GM23338 (cell line): ENCODE results near the gene FGF23. TPM values are rescaled to one million over a fixed set of nuclear protein-coding genes. Genes with fewer than 3 reads are reported as not detected.

Experiments
- ATAC-seq: fragments of 200-7000 bp; cut with Tn5 transposase; 3 replicates; pipeline ENCODE4 v1.9.1; 2020
- DNase-seq: peaks from one replicate; pipeline ENCODE4 v3.0.0-alpha.2; 2015; ENCODE audit warnings: low spot score
- H2AFZ ChIP-seq: fragments of 200-600 bp; sonication (generic); 2 replicates; pipeline ENCODE4 v1.8.0; 2016; ENCODE audit warnings: antibody characterized with exemption, mild to moderate bottlenecking, moderate library complexity
- H3F3A ChIP-seq: fragments of 200-600 bp; sonication (generic); replicated peaks from 2 replicates; pipeline ENCODE4 v1.8.0; 2017; ENCODE audit warnings: antibody characterized with exemption, mixed run types, low read depth
- H3K27ac ChIP-seq: fragments of 200-600 bp; sonication (generic); 2 replicates; pipeline ENCODE4 v1.6.1; 2016; ENCODE audit warnings: low read depth
- H3K27me3 ChIP-seq: fragments of 200-600 bp; sonication (generic); 2 replicates; pipeline ENCODE4 v1.8.0; 2016; ENCODE audit warnings: mild to moderate bottlenecking, mixed run types, moderate library complexity; ENCODE audit not compliant: insufficient read depth
- H3K36me3 ChIP-seq: fragments of 200-600 bp; sonication (generic); 2 replicates; pipeline ENCODE4 v1.8.0; 2016; ENCODE audit warnings: mild to moderate bottlenecking; ENCODE audit not compliant: insufficient read depth
- H3K4me1 ChIP-seq: fragments of 200-600 bp; sonication (generic); 2 replicates; pipeline ENCODE4 v1.8.0; 2016; ENCODE audit warnings: mild to moderate bottlenecking, moderate library complexity; ENCODE audit not compliant: insufficient read depth
- H3K4me2 ChIP-seq: fragments of 200-600 bp; sonication (generic); 2 replicates; pipeline ENCODE4 v1.7.1; 2017; ENCODE audit warnings: mixed run types
- H3K4me3 ChIP-seq: fragments of 200-600 bp; sonication (generic); 2 replicates; pipeline ENCODE4 v1.6.1; 2016; ENCODE audit warnings: mixed run types
- H3K79me2 ChIP-seq: fragments of 200-600 bp; sonication (generic); replicated peaks from 2 replicates; pipeline ENCODE4 v1.8.0; 2017; ENCODE audit warnings: mild to moderate bottlenecking; ENCODE audit not compliant: insufficient read depth
- H3K9me2 ChIP-seq: fragments of 200-600 bp; sonication (generic); 2 replicates; pipeline ENCODE4 v1.8.0; 2017; ENCODE audit not compliant: insufficient read depth
- H4K20me1 ChIP-seq: fragments of 200-600 bp; sonication (generic); replicated peaks from 2 replicates; pipeline ENCODE4 v1.8.0; 2017; ENCODE audit warnings: mild to moderate bottlenecking; ENCODE audit not compliant: insufficient read depth
- H3K27ac Mint-ChIP-seq: 2 replicates; pipeline ENCODE4 v1.8.0; 2020; ENCODE audit warnings: inconsistent platforms, mild to moderate bottlenecking, moderate library complexity, mixed read lengths
- H3K27me3 Mint-ChIP-seq: 3 replicates; pipeline ENCODE4 v1.8.0; 2022; ENCODE audit warnings: low read depth, mild to moderate bottlenecking, moderate library complexity, mixed read lengths, inconsistent platforms; ENCODE audit not compliant: insufficient read depth, poor library complexity
- H3K36me3 Mint-ChIP-seq: 3 replicates; pipeline ENCODE4 v1.8.0; 2021; ENCODE audit warnings: low read depth, mild to moderate bottlenecking, inconsistent platforms, moderate library complexity, mixed read lengths
- H3K4me1 Mint-ChIP-seq: 3 replicates; pipeline ENCODE4 v1.8.0; 2020; ENCODE audit warnings: mild to moderate bottlenecking, inconsistent platforms, mixed read lengths
- H3K4me3 Mint-ChIP-seq: 3 replicates; pipeline ENCODE4 v1.8.0; 2021; ENCODE audit warnings: moderate library complexity, mild to moderate bottlenecking, inconsistent platforms, mixed read lengths
- H3K9me3 Mint-ChIP-seq: 3 replicates; pipeline ENCODE4 v1.8.0; 2020; ENCODE audit warnings: moderate library complexity, mild to moderate bottlenecking, inconsistent platforms, mixed read lengths
- CREB1 ChIP-seq: fragments of 250-450 bp; sonication (Bioruptor Pico); IDR thresholded peaks from 2 replicates; pipeline ENCODE4 v1.5.0; 2020; ENCODE audit warnings: low read depth, mild to moderate bottlenecking, moderate library complexity
- CTCF ChIP-seq, 2 experiments: fragments of 200-600 bp in 1 of 2; sonication (generic) in 1 of 2; conservative IDR thresholded peaks; 2 replicates each; pipeline versions ENCODE4 v1.5.1 to v1.6.1; 2016 to 2017; ENCODE audit warnings: antibody characterized with exemption in 2 of 2, low read depth in 2 of 2, mild to moderate bottlenecking in 2 of 2, moderate library complexity in 1 of 2
- EZH2 ChIP-seq: fragments of 200-600 bp; sonication (generic); IDR thresholded peaks from one replicate; pipeline ENCODE4 v1.8.0; 2017; ENCODE audit warnings: antibody characterized with exemption, mild to moderate bottlenecking, low read depth; ENCODE audit not compliant: unreplicated experiment
- EZH2phosphoT487 ChIP-seq: fragments of 200-600 bp; sonication (generic); IDR thresholded peaks from one replicate; pipeline ENCODE4 v1.8.1; 2018; ENCODE audit warnings: antibody characterized with exemption; ENCODE audit not compliant: unreplicated experiment
- JUNB ChIP-seq: IDR thresholded peaks from one replicate; pipeline ENCODE4 v1.6.1; 2016; ENCODE audit warnings: antibody characterized with exemption; ENCODE audit not compliant: unreplicated experiment
- NANOG ChIP-seq: IDR thresholded peaks from 2 replicates; pipeline ENCODE4 v1.6.1; 2016; ENCODE audit warnings: antibody characterized with exemption, borderline replicate concordance
- POLR2AphosphoS5 ChIP-seq: IDR thresholded peaks from 2 replicates; pipeline ENCODE4 v1.6.1; 2016; ENCODE audit warnings: antibody characterized with exemption, low read depth
- STAT1 ChIP-seq: IDR thresholded peaks from one replicate; pipeline ENCODE4 v1.6.1; 2016; ENCODE audit warnings: antibody characterized with exemption; ENCODE audit not compliant: unreplicated experiment
- ZNF114 ChIP-seq: fragments of 250-450 bp; sonication (Bioruptor Pico); IDR thresholded peaks from 2 replicates; pipeline ENCODE4 v1.5.0; 2020; ENCODE audit warnings: mild to moderate bottlenecking, moderate library complexity
- polyA plus RNA-seq: library from polyadenylated mRNA; unstranded; fragments of >200 nt; fragmentation: Nextera tagmentation; extraction: Ambion mirVana; gene quantifications from 2 replicates; pipeline ENCODE4 v1.2.1, GENCODE V29; 2016
- total RNA-seq: library from RNA; depleted of rRNA; stranded (reverse); fragments of >200 nt; shearing (Covaris generic); gene quantifications from 2 replicates; pipeline ENCODE4 v1.2.3, GENCODE V29; 2014
- TF ChIP-seq, protein P1 (sequence below): IDR thresholded peaks from 2 replicates; pipeline ENCODE4 v1.6.1; 2016; ENCODE audit warnings: antibody characterized with exemption
- TF ChIP-seq, protein P2 (sequence below): IDR thresholded peaks from one replicate; pipeline ENCODE4 v1.6.1; 2018; ENCODE audit warnings: antibody characterized with exemption; ENCODE audit not compliant: unreplicated experiment

FGF23 gene
- total and polyA plus RNA-seq, 2 experiments from 2014 or later: 0.44 to 0.56 TPM

- H3K27me3 ChIP-seq: no peaks in the 10 kb centered on the region
- H3K4me1 ChIP-seq: no peaks in the 10 kb centered on the region
- no peaks in the 10 kb centered on the region for H3K9me2 ChIP-seq
- Mint-ChIP-seq H3K27ac (no peak overlapping the region), H3K4me1 (0 out of 3 replicates have a peak, but pooled peaks cover 2% of the 10 kb centered on the region), H3K9me3 (no peaks in the 10 kb centered on the region), H3K4me3 (no peak overlapping the region), H3K36me3 (no peaks in the 10 kb centered on the region), H3K27me3 (peaks cover 1% of the 10 kb centered on the region)
- no peaks in the 10 kb centered on the region for H4K20me1 ChIP-seq
- no peak overlapping the region for H2AFZ ChIP-seq
- H3K27ac ChIP-seq: no peak overlapping the region
- TF ChIP-seq CREB1 (CRISPR knock-in tag) (no peak), EZH2phosphoT487 (no peak), JUNB (no peak), STAT1 (no peak), POLR2AphosphoS5 (no peak), CTCF (conservative IDR thresholded peaks at IDR 0.05; ENCODE audit: low read depth in 2 of 2) (no peak), NANOG (no peak)
- TF ChIP-seq, protein P1, sequence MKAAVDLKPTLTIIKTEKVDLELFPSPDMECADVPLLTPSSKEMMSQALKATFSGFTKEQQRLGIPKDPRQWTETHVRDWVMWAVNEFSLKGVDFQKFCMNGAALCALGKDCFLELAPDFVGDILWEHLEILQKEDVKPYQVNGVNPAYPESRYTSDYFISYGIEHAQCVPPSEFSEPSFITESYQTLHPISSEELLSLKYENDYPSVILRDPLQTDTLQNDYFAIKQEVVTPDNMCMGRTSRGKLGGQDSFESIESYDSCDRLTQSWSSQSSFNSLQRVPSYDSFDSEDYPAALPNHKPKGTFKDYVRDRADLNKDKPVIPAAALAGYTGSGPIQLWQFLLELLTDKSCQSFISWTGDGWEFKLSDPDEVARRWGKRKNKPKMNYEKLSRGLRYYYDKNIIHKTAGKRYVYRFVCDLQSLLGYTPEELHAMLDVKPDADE: no peak
- TF ChIP-seq, protein P2, sequence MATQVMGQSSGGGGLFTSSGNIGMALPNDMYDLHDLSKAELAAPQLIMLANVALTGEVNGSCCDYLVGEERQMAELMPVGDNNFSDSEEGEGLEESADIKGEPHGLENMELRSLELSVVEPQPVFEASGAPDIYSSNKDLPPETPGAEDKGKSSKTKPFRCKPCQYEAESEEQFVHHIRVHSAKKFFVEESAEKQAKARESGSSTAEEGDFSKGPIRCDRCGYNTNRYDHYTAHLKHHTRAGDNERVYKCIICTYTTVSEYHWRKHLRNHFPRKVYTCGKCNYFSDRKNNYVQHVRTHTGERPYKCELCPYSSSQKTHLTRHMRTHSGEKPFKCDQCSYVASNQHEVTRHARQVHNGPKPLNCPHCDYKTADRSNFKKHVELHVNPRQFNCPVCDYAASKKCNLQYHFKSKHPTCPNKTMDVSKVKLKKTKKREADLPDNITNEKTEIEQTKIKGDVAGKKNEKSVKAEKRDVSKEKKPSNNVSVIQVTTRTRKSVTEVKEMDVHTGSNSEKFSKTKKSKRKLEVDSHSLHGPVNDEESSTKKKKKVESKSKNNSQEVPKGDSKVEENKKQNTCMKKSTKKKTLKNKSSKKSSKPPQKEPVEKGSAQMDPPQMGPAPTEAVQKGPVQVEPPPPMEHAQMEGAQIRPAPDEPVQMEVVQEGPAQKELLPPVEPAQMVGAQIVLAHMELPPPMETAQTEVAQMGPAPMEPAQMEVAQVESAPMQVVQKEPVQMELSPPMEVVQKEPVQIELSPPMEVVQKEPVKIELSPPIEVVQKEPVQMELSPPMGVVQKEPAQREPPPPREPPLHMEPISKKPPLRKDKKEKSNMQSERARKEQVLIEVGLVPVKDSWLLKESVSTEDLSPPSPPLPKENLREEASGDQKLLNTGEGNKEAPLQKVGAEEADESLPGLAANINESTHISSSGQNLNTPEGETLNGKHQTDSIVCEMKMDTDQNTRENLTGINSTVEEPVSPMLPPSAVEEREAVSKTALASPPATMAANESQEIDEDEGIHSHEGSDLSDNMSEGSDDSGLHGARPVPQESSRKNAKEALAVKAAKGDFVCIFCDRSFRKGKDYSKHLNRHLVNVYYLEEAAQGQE: no peak
- H3K4me3 ChIP-seq: no peak overlapping the region
- H3F3A ChIP-seq: no peaks in the 10 kb centered on the region
- no peak for DNase-seq
- ATAC-seq: no peak
- no peaks in the 10 kb centered on the region for H3K79me2 ChIP-seq
- H3K4me2 ChIP-seq: no peak overlapping the region
- H3K36me3 ChIP-seq: no peaks in the 10 kb centered on the region
These were observed 32.5 kb upstream of the FGF23 start for GRCh38 chr12:4412056-4412455.

DNA sequence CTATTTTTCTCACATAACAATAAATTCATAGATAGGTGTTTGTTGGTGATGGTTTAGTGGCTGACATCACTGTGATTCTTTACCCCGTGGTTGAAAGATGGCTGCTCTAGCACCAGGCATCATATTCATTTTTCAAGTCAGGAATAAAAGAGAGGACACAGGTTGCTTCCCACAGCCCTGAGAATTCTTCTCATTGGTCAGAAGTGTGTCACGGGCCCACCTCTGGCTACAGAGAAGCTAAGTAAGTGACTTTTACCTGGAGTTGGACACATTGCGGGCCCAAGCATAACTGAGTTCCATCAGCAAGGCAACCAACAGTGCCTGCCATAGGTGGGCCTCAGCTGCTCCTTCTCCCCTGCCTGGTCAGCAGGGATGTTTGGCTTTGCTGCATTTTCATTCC, 27.6 kb upstream of the FGF23 start:
- Histone ChIP-seq H4K20me1 (no peaks in the 10 kb centered on the region), H3K9me2 (0 out of 2 replicates have a peak, but pooled peaks cover 3% of the 10 kb centered on the region), H2AFZ (no peak overlapping the region), H3F3A (no peaks in the 10 kb centered on the region), H3K4me2 (no peak overlapping the region), H3K27me3 (no peaks in the 10 kb centered on the region), H3K4me3 (no peak overlapping the region), H3K79me2 (no peaks in the 10 kb centered on the region), H3K27ac (no peak overlapping the region), H3K36me3 (no peaks in the 10 kb centered on the region), H3K4me1 (no peaks in the 10 kb centered on the region)
- Mint-ChIP-seq H3K27ac (no peak overlapping the region), H3K27me3 (peaks cover 1% of the 10 kb centered on the region), H3K4me3 (no peak overlapping the region), H3K9me3 (peaks cover 10% of the 10 kb centered on the region), H3K4me1 (no peaks in the 10 kb centered on the region), H3K36me3 (peaks cover 6% of the 10 kb centered on the region; the same call in 1 of the 3 replicates)
- ATAC-seq (no peak), DNase-seq (no peak)
- TF ChIP-seq ZNF114 (CRISPR knock-in tag) (no peak), EZH2 (no peak), CTCF (conservative IDR thresholded peaks at IDR 0.05; ENCODE audit: low read depth in 2 of 2) (no peak), JUNB (no peak), STAT1 (no peak), POLR2AphosphoS5 (no peak)
